Inflammatory macrophage treated with lipopolysaccharide for 4 hours (primary cell): ENCODE results near the gene OTUD7B.

Experiments used
- DNase-seq: peaks from one replicate; pipeline ENCODE4 v3.0.0-alpha.2; 2020

OTUD7B gene

DNA sequence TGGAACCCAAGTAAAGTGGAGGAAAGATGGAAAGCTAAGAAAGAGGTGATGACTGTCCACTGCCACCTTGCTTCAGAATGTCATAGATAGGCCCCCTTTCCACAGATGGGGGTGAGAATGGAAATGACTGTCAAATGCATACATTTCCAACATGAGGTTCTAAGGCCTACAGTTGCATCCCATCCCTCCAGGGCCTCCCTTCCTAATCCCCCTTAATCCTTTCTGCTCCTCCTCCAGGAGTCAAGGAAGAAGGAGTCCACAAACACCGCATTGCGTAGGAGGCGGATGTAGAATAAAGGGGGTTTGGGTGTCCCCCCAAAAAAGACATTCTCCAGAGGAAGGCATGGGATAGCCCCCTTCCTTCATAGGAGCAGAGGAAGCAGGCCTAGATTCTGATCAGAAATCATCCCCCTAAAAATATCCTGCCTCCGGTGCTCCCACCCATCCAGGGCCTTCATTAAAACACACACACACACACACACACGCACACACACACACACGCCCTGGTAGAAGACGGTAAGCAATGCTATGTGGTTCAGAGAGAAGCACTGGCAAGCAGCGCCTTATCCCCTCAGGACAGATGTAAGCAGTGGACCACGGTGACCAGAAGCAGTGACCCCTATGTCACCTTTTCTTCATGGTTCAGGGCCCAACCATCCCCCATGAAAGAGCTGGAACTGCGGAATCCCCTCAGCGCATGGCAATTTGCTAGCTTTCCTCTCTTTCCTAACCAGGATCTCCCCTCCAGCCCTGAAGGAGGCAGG is 94.9 kb downstream of the OTUD7B start:
- no peak for DNase-seq

DNA sequence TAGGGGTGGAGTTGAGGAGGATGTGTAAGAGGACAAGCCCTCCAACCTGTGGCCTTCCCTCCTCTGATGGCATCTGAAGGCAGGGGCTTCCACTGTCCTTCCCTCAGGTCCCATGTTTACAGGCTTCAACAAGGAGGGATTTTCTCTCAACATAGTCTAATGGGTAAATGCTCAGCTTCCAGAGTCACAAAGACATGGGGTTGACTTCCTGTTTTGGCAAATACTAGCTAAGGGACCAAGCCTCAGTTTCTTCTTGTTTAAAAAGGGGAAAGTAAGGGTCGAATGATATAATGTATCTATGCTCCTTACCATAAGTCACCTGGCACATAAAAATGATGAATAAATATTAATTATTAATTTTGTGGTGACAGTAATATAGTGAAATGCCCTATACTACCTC is 96.0 kb downstream of the OTUD7B start:
- DNase-seq: no peak

DNA sequence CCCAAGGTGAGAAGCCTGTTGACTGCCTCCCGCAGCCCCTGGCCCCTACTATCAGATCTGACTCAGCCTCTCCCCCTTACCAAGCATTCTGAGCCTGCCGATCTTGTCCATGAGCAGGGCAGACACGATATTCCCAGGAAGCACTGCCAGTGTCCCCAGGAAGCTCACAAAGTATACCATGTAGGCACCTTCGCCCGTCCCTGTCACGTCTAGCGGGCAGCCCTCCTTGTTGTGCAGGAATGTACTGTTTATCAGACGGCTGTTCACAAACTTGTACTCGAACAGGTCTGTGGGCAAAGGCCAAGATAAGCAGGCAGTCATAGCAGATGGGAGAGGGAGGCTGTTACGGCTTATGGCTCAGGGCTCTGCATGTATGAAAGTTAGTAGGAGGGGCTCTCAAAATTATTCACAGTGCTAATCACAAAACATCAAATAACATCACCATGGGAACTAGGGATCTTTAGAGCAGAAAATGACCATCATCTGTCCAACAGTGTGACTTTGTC is 103.9 kb downstream of the OTUD7B start:
- DNase-seq: no peak

DNA sequence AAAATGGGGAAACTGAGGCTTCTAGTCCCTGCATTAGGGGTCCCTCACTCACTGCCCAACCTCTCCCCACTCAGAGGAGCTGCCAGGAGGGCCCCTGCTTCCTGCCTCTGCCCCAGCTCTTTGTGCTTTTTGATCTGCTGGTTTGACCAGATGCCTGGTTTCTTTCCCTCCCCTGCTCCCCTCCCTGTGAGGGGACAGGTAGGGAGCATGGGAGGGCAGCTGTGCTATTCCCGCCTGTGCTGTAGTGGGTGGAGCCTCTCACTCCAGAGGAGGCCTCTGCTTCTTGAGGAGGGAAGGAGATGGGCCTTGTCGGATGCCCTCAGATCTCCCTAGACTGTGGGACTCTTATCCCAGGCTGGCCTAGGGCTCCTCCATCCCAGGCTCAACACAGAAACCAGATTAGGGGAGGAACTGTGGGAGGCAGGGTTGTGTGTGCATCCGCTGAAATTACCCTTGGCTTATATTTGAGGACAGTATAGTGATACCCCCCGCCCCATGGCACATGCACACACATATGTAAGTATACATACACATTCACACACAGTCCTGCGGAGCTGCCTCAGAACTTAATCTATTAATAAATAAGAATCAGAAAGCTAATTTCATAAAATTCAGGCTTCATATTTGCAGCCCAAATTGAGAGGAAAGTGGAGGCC is 106.6 kb downstream of the OTUD7B start:
- no peak for DNase-seq

DNA sequence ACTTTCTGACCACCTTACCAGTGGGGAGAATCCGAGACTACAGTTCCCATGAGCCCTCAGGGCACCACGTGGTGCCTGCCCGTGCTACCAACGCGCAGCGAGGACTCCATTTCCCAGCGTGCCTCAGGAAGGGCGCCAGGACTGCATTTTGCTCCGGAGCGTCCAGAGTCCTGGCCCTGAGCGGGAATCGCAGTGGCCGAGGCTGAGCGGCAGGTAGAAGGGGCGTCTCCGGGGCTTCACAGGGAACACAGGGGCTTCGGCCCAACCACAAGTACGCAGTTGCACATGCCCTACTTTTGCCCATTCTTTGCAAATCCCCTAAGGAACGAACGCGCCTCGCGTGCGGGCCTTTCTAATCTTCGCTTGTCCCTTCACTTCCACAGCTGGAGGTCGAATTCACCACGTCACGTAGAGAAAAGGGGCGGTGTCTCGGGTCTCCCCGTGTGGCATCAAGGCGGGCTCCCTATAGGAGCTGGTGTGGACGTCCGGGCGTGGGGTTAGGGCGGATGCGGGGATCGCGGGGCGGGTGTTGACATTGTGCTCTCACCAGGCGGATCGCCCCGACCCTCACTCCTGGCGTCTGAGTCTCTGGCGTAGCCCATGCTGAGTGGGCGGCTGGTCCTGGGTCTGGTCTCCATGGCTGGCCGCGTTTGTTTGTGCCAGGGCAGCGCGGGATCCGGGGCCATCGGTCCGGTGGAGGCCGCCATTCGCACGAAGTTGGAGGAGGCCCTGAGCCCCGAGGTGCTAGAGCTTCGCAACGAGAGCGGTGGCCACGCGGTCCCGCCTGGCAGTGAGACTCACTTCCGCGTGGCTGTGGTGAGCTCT is 110.9 kb downstream of the OTUD7B start, which contains the start of gene BOLA1:
Gene BOLA1 (plus strand): TSS at position 109 of the 825 bp plus-strand sequence. CDS start 492 bp downstream, at position 601.
- peak; percentile 84 for DNase-seq

DNA sequence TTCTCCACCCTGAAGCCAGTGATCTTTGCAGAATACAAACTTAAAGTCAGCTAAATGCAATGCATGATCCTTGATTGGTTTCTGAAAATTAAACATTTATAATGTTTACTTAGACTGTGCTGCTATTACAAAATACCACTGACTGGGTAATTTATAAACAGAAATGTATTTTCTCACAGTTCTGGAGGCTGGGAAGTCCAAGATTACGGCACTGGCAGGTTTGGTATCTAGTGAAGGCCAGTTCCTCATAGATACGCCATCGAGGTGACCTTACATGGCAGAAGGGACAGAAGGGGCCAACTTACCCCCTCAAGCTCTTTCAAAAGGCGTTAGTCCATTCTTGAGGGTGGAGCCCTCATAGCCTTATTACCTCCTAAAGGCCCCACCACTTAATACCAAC is 114.0 kb downstream of the OTUD7B start:
- DNase-seq: peak; percentile 18

DNA sequence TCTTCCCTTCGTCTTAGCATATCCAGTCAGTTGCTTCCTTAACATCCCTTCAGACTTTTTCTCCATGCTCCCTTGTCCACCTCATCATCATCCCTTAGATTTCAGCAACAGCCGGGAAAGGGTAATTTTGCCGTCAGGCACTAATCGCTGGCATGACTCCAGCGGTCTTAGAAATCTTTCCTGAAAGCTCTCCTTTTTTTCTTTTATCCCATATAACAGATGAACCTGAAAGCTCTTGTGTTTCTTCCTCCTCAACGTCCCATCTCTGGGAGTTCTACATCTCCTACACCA is 121.6 kb downstream of the OTUD7B start:
- peak; percentile 4 for DNase-seq

DNA sequence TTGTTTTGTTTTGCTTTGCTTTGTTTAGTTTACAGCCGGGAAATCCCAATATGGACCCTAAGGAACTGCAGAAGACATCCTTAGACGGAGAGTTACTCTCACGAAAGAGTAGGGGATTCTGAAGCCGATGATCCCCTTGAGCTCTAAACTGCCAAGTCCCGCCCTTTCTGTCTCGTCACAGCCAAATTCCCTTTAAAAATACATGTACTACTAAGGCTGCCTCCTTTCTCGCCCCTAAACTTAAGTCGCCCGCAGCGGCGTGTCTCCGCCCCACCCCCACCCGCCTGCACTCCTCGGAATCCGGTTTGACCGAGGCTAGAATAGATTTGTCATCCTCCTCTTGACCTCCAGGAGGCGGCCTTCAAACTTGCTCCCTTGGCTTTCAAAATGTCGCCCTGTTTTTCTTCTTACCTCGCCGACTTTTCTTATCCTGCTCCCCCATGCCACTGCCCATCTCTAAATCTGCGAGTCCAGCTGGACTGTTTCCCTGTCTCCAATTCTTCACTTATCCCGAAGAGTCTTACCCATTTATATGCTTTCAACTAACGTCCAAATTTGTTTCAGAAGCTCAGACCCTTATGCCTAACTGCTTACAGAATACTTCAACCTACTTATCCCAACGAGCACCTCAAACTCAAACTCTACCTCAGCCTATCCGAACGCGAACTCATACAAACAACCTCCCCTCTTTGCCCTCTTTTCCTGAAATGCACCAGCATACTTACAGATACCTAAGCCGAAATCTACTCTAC is 122.1 kb downstream of the OTUD7B start:
- peak; percentile 88 for DNase-seq
